ENCODE results near the gene EXT2.

Gene EXT2

DNA sequence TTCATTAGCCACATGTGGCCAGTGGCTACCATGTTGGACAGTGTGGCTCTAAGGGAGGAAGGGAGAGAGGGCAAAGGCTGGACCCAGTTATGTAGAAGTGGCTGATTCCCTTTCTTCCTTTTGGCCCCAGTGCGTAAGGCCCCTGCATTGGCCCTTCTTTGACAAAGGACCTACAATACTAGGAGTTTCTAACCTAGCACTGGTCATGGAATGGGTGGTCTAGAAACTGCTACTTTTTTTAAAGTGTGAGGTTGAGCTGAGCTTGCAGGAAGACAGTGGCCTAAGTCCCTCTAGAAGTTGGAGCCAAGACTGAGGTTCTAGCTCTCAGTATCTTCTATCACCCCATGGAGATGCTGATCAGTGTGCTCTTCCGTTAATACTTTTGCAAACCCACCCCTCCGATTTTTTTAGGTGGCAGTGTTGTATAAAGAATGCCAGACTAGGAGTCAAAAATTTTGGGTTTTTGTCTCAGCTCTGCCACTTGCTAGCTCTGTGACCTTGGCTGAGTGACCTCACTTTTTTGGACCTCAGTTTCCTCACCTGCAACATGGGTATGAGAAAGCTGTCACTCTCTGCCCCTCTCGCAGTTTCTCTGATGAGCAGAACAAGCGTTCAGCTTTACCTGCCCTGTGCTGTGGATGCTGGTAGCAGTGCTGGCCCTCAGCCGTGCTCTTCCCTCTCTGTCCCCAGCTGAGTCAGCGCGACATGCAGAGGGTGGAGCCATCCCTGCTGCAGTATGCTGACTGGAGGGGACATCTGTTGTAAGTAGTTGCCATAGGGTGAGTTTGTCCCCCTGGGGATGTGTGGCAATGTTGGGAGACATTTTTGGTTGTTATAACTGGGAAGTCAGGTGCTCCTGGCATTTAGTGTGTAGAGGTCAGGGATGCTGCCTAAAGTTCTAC is 22.5 kb upstream of the EXT2 start:
- TF ChIP-seq, protein P1, sequence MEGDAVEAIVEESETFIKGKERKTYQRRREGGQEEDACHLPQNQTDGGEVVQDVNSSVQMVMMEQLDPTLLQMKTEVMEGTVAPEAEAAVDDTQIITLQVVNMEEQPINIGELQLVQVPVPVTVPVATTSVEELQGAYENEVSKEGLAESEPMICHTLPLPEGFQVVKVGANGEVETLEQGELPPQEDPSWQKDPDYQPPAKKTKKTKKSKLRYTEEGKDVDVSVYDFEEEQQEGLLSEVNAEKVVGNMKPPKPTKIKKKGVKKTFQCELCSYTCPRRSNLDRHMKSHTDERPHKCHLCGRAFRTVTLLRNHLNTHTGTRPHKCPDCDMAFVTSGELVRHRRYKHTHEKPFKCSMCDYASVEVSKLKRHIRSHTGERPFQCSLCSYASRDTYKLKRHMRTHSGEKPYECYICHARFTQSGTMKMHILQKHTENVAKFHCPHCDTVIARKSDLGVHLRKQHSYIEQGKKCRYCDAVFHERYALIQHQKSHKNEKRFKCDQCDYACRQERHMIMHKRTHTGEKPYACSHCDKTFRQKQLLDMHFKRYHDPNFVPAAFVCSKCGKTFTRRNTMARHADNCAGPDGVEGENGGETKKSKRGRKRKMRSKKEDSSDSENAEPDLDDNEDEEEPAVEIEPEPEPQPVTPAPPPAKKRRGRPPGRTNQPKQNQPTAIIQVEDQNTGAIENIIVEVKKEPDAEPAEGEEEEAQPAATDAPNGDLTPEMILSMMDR (conservative IDR thresholded peaks at IDR 0.05): no peak

DNA sequence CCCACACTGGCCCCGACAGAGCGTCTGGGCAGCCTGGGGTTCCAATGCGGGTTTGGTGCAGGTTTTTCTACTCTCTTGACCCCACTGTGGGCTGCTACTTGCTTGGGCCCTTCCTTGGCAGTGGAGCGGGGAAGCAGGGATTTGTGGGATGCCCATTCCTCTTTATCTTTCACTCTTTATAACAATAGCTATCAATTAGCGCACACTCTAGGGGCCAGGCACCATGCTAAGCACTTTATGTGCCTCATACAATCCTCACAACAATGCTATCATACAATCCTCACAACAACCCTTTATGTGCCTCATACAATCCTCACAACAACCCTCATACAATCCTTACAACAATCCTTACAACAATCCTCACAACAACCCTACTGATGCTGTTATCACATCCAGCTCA is 16.7 kb upstream of the EXT2 start:
- TF ChIP-seq, protein P1 (conservative IDR thresholded peaks at IDR 0.05): no peak
- H3K27ac ChIP-seq: no peak overlapping the region

More for the DNA sequence above, 22.5 kb upstream of the EXT2 start:
- no peak overlapping the region for H3K27ac ChIP-seq

- no peak overlapping the region for H3K27ac ChIP-seq
- TF ChIP-seq, protein P1 (conservative IDR thresholded peaks at IDR 0.05): no peak
These were observed 16.1 kb upstream of the EXT2 start for GRCh38 chr11:44079376-44079775.

GRCh38 chr11:44080951-44081350 is 14.5 kb upstream of the EXT2 start:
- TF ChIP-seq, protein P1 (conservative IDR thresholded peaks at IDR 0.05): no peak

GRCh38 chr11:44082645-44083044 is 12.8 kb upstream of the EXT2 start:
- H3K27ac ChIP-seq: no peak overlapping the region
- TF ChIP-seq, protein P1 (conservative IDR thresholded peaks at IDR 0.05): no peak

More at GRCh38 chr11:44080951-44081350, 14.5 kb upstream of the EXT2 start:
- H3K27ac ChIP-seq: no peak overlapping the region

DNA sequence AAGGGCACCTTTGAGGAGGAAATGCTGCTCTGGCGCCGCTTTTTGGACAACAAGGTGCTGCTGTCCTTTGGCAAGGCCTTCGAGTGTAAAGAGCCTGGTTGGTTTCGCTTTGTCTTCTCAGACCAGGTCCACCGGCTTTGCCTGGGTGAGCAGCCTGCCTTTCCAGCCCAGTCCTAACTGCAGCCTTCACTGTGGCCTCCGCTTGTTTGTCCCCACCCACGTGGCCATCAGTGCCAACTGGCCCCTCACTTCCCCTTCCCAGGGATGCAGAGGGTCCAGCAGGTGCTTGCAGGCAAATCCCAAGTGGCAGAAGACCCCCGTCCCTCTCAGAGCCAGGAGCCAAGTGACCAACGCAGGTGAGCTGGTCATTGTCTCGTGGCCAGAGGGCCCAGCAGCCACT is 12.0 kb upstream of the EXT2 start:
- TF ChIP-seq, protein P1 (conservative IDR thresholded peaks at IDR 0.05): no peak
- H3K27ac ChIP-seq: no peak overlapping the region

GRCh38 chr11:44083906-44084305 is 11.6 kb upstream of the EXT2 start:
- TF ChIP-seq, protein P1 (conservative IDR thresholded peaks at IDR 0.05): no peak
- H3K27ac ChIP-seq: no peak overlapping the region
